ENCODE results near the gene PYGO1.

DNA sequence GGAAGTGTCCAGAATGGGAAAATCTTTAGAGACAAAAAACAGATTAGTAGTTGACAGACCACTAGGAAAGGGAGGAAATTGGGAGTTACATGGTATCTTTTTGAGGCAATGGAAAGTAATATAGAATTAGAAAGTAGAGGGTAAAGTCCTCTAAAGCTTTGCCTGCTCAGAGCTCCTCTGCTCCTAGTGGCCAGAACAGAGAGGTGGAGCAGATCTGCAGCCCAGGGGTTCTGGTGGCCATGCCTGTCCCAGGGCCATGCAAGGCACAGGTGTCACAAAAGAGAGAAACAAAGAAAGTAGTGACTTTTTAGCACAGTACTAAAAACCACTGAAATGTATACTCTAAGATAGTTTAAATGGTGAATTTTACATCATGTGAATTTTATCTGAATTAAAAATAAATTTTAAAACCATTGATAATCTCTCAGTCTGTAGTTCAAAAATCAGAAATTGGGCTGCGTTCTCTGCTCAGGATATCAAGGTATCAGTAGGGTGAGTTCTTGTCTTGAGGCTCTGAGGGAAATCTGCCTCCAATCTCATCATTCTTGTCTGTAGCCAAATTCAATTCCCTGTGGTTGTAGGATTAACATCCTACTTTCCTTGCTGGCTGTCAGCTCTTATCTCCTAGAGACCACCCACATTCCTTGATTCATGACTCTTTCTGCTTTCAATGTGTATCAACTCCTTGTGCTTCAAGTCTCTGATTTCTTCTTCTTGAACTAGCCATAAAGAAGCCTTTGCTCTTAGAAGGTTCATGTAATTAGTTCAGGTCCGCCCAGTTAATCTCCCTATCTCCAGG lies 23.6 kb downstream of the PYGO1 start:
- TF ChIP-seq, protein P1, sequence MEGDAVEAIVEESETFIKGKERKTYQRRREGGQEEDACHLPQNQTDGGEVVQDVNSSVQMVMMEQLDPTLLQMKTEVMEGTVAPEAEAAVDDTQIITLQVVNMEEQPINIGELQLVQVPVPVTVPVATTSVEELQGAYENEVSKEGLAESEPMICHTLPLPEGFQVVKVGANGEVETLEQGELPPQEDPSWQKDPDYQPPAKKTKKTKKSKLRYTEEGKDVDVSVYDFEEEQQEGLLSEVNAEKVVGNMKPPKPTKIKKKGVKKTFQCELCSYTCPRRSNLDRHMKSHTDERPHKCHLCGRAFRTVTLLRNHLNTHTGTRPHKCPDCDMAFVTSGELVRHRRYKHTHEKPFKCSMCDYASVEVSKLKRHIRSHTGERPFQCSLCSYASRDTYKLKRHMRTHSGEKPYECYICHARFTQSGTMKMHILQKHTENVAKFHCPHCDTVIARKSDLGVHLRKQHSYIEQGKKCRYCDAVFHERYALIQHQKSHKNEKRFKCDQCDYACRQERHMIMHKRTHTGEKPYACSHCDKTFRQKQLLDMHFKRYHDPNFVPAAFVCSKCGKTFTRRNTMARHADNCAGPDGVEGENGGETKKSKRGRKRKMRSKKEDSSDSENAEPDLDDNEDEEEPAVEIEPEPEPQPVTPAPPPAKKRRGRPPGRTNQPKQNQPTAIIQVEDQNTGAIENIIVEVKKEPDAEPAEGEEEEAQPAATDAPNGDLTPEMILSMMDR (IDR thresholded peaks at IDR 0.05; ENCODE audit: insufficient read depth, low read length), result no peak
- no peak for TF ChIP-seq POLR2AphosphoS5 (IDR thresholded peaks at IDR 0.05; ENCODE audit: low read depth)
- TF ChIP-seq, protein P2, sequence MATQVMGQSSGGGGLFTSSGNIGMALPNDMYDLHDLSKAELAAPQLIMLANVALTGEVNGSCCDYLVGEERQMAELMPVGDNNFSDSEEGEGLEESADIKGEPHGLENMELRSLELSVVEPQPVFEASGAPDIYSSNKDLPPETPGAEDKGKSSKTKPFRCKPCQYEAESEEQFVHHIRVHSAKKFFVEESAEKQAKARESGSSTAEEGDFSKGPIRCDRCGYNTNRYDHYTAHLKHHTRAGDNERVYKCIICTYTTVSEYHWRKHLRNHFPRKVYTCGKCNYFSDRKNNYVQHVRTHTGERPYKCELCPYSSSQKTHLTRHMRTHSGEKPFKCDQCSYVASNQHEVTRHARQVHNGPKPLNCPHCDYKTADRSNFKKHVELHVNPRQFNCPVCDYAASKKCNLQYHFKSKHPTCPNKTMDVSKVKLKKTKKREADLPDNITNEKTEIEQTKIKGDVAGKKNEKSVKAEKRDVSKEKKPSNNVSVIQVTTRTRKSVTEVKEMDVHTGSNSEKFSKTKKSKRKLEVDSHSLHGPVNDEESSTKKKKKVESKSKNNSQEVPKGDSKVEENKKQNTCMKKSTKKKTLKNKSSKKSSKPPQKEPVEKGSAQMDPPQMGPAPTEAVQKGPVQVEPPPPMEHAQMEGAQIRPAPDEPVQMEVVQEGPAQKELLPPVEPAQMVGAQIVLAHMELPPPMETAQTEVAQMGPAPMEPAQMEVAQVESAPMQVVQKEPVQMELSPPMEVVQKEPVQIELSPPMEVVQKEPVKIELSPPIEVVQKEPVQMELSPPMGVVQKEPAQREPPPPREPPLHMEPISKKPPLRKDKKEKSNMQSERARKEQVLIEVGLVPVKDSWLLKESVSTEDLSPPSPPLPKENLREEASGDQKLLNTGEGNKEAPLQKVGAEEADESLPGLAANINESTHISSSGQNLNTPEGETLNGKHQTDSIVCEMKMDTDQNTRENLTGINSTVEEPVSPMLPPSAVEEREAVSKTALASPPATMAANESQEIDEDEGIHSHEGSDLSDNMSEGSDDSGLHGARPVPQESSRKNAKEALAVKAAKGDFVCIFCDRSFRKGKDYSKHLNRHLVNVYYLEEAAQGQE (IDR thresholded peaks at IDR 0.05; ENCODE audit: insufficient replicate concordance, low read depth), result no peak
- no peak for TF ChIP-seq GABPA (IDR thresholded peaks at IDR 0.05; ENCODE audit: low read depth)
